GM21390 (cell line): ENCODE results near the gene AQP1.

ENCODE experiments used
- ATAC-seq: cut with Tn5 transposase; IDR thresholded peaks from one replicate; pipeline ENCODE4 v1.9.1; 2021; ENCODE audit not compliant: unreplicated experiment

AQP1 gene

GRCh38 chr7:30881448-30881847 is 30.2 kb upstream of the AQP1 start:
- ATAC-seq, result no peak

GRCh38 chr7:30884881-30885280 is 26.8 kb upstream of the AQP1 start:
- ATAC-seq, result no peak

GRCh38 chr7:30886608-30887011 is 25.0 kb upstream of the AQP1 start:
- ATAC-seq, result no peak

GRCh38 chr7:30887464-30887872 is 24.2 kb upstream of the AQP1 start:
- ATAC-seq, result no peak

DNA sequence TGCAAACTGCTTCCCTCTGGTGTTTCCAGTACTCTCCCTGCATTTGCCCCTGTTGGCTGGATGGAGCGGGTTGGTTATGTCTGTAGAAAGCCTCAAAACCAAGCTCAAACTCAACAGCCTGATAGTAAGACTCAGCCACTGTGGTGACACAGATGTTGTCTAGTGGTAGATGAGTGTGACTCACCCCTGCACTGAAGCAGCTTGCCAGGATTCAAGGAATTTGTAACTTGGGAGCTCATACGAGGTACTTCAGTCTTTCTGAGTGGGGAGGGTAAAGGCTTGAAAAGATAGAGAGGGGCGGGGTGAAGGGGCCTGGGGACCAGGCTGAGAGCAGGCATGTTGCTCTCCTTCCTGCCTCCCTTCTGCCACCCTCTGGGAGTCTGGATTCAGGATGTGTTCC is 22.9 kb upstream of the AQP1 start:
- no peak for ATAC-seq

DNA sequence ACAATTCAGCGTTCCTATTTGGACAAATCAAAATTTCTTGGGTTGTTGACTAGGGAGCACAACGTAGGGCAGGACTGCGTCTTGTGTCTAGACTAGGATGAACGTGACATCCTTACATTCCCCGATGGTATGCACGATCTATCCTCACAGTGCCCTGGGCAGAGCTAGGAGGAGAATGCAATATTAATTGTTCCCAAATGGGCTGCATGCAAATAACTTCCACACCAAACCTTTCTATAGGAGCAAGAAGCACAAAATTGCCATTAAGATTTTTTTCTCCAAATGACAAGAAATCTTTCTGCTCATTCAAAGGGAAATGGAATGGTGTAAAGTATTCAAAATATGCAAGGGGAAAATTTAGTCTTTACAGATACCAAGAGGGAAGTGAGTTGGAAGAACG is 21.4 kb upstream of the AQP1 start:
- no peak for ATAC-seq

DNA sequence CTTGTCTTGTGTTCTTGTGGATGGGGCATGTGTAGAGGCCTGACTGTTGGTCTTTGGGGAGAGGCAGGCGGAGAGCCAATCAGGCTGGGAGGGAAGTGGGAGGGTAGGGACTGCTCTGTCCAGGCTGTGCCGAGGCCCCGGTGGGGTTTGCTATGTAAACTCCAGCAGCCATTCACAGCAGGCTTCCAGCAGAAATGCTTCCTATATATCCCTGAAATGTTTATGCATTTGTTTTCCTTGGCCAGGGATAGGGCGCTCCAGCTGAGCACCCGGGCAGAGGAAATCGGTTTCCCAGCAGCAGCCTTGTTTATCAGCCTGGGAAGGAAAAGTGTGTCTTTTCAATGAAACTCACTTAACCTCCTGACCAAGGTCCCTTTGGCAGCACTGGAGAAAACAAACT is 18.3 kb upstream of the AQP1 start:
- no peak for ATAC-seq

DNA sequence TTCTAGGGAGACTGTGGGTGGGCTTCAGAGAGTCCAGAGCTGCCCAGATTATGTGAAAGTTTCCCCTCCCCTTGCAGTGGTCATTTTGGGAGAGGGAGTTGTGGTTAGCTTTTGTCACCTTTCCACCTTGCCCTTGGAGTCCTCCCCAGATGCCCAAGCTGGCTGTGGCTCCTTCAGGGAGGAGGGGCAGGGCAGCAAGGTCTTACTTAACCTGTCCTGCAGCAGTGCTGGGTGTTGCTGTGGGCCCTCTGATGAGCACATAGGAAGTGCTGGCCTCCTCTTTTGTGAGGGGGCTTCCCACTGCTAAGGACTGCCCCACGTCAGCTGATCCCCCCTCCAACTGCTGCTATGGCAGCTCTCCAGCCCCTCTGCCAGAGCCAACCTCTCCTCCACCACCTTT is 17.6 kb upstream of the AQP1 start:
- no peak for ATAC-seq

DNA sequence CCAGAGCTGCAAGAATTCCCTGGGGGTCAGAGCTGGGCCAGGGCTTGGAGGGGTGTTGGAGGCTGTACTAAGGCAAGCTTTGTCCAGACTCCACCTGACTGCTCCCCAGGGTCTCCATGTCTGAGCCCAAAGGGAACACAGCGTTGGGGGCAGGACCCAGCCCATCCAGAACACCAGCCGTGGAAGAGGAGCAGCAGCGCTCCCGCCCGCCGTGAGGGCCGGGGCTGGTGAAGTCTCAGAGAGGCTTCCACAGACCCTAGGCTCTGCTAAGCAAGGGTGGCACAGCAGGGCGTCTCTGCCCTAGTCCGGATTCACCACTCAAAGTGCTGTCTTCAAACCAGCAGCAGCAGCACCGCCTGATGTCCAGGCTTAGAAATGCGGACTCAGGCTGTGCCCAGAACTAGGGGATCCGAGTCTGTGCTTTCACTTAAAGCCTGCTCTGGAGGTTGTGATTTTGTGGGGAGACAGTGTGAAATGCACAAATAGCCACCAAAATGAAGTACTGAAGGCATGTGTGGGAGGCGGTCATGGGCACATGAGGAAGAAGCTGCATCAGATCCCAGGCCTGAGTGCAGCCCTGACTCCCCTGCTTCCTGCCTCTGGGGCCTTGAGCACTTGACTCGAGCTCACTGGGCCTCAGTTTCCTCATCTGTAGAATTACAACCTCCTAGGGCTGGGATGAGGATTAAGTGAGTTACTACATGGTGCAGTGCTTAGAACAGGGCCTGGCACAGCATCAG is 16.6 kb upstream of the AQP1 start:
- ATAC-seq, result no peak

DNA sequence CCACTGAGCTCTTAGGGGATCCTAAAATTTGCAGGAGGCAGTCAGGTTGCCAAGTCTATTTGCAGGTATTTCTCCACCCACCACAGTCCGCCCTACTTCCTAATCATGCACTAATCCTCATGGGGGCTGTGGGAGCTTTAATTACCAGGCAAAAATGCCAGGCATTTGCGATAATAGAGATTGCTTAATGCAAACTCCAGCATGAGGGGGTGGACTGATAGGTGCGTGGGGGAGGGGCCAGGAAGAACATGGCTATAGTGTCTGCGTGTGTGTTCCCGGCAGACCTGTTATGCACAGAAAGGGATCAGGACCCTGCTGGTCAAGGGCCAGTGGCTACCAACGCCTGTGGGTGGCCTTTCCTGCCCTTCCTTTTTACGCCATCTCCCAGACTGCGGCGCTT is 15.6 kb upstream of the AQP1 start:
- no peak for ATAC-seq

DNA sequence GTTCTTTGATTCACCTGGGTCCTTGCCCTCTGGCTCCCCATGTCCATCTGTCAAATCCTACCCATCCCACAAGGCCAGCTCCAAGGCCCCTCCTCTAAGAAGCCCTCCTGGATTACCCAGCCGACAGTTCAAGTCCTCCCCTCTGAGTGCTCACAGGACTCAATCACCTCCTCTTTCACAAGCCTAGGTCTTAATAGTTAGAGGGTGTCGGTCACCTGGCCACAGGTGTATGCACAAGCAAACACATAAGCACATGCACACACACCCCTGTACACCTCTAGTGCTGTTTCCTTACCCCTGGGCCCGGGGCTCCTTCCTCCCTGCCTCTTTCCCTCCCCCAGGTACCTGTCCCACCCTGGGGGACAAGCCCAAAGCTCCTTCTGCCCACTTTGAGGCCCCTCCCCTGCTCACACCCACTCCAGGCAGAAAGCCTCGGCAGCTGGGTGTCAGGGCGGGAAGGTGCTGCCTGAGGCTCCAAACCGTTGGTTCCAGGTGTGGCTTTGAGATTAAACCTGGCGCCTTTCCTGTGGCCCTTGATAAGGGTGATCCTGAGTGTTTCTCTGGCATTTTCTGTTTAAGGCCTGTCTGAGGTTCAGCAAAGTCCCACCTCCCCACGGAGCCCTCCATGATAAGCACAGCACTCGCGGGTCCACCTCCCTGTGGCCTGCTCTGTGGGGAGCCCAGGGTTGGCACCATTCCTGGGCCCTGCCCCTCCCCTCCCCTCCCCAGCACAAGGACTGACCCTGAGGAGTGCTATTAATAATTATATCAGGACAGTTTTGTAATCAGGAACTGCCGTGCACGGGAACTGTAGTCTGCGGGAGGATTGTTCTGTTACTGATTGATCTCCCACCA is 14.6 kb upstream of the AQP1 start:
- ATAC-seq, result no peak

DNA sequence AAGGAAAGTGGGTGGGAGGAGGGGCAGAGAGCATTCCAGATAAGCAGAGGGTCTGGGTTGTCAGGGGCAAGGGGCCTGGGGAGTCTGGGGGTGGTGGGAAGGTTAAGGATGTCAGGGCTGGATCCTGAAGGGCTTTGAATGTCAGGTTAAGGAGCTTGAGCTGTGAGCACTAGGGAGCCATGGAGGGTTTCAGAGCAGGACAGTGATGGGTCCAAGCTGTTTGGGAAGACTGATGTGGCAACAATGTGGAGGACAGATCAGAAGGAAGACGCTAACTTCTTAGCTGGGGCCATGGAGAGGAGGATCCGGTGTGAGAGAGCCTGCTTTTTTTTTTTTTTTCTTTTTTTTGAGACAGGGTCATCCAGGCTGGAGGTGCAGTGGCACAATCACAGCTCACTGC is 13.9 kb upstream of the AQP1 start:
- no peak for ATAC-seq

- ATAC-seq, result no peak
These were observed 13.2 kb upstream of the AQP1 start for GRCh38 chr7:30898411-30898810.

DNA sequence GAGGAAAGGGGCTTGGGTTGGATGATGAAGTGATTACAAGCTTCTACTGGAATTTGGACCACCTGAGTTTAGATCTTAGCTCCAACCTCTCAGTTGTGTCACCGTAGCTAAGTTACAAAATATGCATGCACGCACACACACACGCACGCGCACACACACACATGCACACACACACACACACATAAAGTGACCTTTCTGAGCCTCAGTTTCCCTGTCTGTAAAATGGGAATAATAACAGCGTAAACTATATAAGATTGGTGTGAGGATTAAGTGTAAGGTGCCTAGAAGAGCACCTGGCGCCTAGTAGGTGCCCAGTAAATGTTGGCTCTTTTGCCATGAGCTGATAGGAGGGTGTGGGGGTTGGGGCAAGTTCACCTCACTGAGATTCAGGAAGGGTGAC is 12.6 kb upstream of the AQP1 start:
- ATAC-seq, result no peak

- no peak for ATAC-seq
These were observed 12.0 kb upstream of the AQP1 start for GRCh38 chr7:30899630-30900029.

DNA sequence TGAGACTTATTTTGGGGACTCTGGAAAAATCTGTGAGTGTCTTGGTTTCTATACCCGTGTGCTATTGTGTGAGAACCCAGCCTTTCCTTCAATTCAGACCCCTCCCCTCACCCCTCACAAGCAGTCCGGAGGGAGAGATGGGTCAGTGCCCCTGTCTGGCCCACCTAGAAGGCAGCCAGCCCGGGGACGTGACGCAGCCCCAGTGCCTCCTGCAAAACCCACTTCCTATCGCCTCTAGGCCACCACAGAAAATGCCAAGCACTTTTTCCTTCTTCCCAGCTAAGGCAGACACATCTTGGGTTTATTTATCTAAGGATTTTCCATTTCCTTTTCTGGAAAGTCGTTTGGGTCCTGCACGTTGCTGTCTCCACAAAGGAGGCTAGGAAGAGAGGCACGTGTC is 11.6 kb upstream of the AQP1 start:
- ATAC-seq, result no peak

- ATAC-seq, result no peak
These were observed 10.8 kb upstream of the AQP1 start for GRCh38 chr7:30900803-30901362.

GRCh38 chr7:30901856-30902255 is 9.8 kb upstream of the AQP1 start:
- no peak for ATAC-seq

DNA sequence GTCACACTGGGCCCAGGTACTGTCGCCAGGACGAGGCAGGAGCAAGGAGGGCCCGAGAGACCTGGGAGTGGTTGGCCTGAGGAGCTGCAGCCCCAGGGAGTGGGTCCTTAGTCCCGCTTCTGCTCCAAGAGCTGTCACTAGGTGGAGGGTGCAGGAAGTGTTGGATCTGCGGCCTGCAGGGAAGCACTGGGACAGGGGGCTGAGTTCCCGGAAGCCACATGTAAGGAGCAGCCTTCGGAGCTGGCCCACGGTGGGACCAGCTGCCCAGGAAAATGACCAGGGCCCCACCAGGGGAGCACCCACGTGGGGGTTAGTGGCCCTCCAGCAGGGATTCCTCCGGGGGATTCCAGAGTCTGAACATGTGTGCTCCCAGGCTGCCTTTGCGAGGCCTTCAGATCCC is 9.2 kb upstream of the AQP1 start:
- ATAC-seq, result no peak

DNA sequence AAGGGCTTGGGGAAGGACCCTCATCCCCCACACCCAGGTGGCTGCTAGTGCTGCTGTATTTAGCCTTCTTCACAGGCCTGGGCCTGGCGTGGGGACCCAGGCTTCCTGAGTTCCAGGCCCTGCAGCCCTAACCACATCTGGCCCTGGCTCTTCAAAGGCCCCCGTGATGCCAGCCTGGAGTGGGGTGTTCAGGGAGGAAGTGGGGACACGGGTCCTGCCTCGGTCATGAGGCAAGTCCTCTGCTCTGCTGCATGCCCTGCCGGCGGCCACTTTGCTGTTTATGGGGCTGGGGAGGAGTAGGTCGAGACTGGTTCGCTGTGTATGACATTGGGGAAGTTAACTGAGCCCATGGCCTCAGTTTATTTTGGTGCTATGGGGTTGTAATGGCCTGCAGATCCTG is 8.5 kb upstream of the AQP1 start:
- ATAC-seq, result no peak

DNA sequence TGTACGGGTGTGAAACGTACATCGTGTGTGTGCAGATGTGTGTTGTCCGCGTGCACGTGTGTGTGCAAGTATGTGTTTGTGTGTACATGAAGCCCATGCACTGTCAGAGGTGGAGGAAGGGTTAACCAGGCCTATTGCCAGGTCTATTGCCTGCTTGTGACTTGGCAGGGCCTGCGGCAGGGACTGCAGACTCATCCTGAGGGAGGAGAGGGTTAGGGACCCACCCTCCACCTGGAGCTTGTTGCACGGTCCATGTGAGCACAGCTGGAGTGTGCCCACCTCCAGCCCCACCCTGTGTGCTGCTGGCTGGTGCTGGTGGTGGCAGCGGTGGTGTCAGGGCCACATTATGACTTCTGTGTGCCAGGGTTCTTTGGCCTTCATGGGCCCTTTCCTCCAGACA is 7.1 kb upstream of the AQP1 start:
- ATAC-seq, result no peak
